Measurements from ENCODE around the gene GLB1L2.

The GLB1L2 gene

DNA sequence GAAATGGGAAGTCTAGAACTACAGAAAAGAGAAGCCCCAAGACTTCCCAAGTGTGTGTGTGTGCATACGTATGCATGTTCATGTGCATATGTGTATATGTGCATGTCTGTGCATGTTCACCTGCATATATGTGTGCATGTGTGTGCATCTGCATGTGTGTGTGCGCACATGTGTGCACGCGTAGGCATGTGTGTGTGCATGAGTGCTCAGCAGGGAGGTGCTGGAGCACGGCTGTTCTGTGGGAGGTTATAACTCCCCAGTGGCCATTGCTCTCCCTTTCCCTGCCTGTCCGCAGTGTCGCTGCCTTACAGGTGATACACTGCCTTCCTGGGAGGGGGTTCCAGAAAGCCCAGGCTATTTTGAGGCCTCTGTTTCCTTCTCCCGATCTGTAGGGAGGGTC is 50.5 kb downstream of the GLB1L2 start:
- POLR2A ChIA-PET: no interaction called here
- CTCF ChIA-PET: no interaction called here
- TF ChIP-seq CTCF (IDR thresholded peaks at IDR 0.05; ENCODE audit: insufficient read depth, low read length, missing control alignments): no peak
- no peak overlapping the region for H3K4me3 ChIP-seq (ENCODE audit: low read depth, low read length)
- DNase-seq (ENCODE audit: low read depth, low spot score): no peak

- ChIA-PET POLR2A (no interaction called here), CTCF (no interaction called here)
- no peak for DNase-seq (ENCODE audit: low read depth, low spot score)
These were observed 51.0 kb downstream of the GLB1L2 start for GRCh38 chr11:134382830-134383229.

GRCh38 chr11:134383576-134384221 is 51.9 kb downstream of the GLB1L2 start:
- DNase-seq (ENCODE audit: low read depth, low spot score): no peak
- no peak overlapping the region for H3K4me3 ChIP-seq (ENCODE audit: low read depth, low read length)
- no peak for TF ChIP-seq CTCF (IDR thresholded peaks at IDR 0.05; ENCODE audit: insufficient read depth, low read length, missing control alignments)
- CTCF ChIA-PET: no interaction called here
- POLR2A ChIA-PET: no interaction called here

More at GRCh38 chr11:134382830-134383229, 51.0 kb downstream of the GLB1L2 start:
- TF ChIP-seq CTCF (IDR thresholded peaks at IDR 0.05; ENCODE audit: insufficient read depth, low read length, missing control alignments): no peak
- no peak overlapping the region for H3K4me3 ChIP-seq (ENCODE audit: low read depth, low read length)

DNA sequence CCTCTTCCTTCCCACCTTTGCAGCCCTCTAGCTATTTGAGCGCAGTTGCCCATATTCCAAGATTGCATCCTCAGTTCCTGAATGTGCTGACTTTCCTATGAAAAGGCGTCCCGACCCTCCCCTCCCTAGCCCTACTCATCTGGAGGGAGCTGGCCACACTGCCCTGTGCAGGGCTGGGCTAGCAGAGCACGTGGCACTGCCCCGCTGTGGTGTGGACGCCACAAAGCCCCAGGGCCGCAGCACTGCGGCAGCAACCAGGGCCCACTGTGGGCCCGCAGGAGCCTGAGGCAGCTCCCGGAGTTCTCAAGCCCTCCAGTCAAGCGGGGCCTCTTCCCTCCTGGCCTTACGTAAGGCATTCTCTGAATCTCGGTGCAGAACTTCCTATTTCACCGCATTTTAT is 52.6 kb downstream of the GLB1L2 start:
- DNase-seq (ENCODE audit: low read depth, low spot score): no peak
- TF ChIP-seq CTCF (IDR thresholded peaks at IDR 0.05; ENCODE audit: insufficient read depth, low read length, missing control alignments): no peak
- CTCF ChIA-PET: no interaction called here
- POLR2A ChIA-PET: no interaction called here
- H3K4me3 ChIP-seq (ENCODE audit: low read depth, low read length): no peak overlapping the region

DNA sequence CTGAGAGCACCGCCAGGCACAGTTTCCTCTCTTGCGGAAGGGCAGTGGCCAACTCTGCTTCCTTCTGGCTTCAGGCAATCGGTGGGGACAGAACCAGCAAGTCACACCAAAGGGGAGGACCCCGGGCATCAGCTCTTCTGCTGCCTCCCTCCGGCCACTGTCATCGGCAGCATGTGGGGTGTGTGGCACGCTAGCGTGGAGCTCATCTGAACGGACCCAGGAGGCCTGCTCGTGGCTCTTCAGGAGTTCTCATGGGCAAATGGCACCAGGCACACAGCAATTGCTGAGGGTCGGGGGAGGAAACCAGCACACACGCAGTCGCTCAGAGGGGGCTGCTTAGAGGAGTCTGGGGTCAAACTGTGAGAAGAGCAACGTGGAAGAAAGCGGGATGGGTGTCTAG is 53.4 kb downstream of the GLB1L2 start:
- DNase-seq (ENCODE audit: low read depth, low spot score): no peak
- ChIA-PET CTCF (no interaction called here), POLR2A (no interaction called here)
- no peak for TF ChIP-seq CTCF (IDR thresholded peaks at IDR 0.05; ENCODE audit: insufficient read depth, low read length, missing control alignments)
- no peak overlapping the region for H3K4me3 ChIP-seq (ENCODE audit: low read depth, low read length)

GRCh38 chr11:134385774-134386565 is 54.2 kb downstream of the GLB1L2 start:
- no peak for DNase-seq (ENCODE audit: low read depth, low spot score)
- no peak overlapping the region for H3K4me3 ChIP-seq (ENCODE audit: low read depth, low read length)
- POLR2A ChIA-PET: no interaction called here
- TF ChIP-seq CTCF (IDR thresholded peaks at IDR 0.05; ENCODE audit: insufficient read depth, low read length, missing control alignments): no peak
- CTCF ChIA-PET: no interaction called here
